Measurements from ENCODE around the gene ZNF496.

Gene ZNF496

DNA sequence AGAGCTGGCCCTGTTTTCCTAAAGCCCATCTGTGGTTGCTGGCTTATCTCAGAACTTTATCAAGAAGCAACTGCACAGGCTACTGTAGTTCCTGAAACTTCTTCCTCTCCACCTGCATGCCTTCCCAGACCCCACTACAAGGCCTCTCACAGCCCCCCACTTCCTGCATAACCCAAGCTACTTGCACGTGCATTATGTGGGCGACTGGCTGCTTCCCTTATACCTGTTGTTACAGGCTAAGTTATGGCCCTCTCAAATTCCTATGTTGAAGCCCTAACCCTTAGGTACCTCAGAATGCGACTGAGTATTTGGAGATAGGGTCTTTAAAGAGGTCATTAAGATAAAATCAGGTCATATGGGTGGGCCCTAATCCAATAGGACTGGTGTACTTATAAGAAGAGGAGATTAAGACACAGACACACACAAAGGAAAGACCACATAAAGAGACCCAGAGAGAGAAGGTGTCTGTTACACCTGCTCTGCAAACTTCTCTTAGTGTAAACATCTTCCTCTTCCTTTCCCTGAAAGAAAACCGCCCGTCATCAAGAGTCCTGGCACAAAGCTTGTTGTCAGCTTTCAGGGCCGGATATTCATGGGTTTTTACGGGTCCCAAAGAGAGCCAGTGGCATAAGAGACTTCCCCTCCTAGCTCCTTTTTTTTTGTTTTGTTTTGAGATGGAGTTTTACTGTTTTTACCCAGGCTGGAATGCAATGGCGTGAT lies 5.1 kb downstream of the ZNF496 start:
- no peak for DNase-seq

DNA sequence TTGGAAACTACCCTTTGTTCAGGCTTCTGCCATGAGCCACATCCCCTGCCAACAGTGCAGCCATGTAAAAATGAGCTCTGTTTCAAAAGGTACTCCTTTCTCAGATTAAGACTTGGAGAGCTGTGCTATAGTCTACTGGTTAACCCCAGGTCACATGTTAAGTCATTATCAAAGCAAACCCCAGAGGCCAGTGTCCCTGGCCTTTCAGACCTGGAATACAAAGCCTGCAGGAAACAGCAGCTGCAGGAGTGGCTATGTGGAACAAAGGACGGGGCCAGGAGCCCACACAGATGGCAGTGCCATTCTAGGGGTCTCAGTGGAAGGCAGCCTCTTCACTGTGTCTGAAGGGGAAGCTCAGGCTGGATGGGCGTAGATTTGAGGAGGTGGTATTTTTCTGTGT lies 6.7 kb downstream of the ZNF496 start:
- DNase-seq = no peak

DNA sequence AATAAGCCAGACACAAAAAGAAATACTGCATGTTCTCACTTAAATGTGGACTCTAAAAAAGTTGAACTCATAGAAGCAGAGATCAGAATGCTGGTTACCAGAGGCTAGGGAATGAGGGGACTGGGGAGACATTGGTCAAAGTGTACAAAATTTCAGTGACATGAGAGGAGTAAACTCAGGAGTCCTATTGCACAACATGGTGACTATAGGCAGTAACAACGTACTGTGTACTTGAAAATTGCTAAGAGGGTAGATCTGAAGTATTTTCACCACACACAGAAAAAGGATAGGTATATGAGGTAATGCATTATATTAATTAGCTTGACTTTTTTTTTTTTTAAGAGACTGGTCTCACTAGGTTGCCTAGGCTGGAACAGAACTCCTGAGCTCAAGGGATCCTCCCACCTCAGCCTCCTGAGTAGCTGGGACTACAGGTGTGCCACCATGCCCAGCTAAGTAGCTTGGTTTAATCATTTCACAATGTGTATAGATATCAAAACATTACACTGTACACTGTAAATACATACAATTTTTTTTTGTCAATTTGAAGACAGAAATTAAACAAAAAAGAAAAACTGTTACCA lies 7.4 kb downstream of the ZNF496 start:
- no peak for DNase-seq

DNA sequence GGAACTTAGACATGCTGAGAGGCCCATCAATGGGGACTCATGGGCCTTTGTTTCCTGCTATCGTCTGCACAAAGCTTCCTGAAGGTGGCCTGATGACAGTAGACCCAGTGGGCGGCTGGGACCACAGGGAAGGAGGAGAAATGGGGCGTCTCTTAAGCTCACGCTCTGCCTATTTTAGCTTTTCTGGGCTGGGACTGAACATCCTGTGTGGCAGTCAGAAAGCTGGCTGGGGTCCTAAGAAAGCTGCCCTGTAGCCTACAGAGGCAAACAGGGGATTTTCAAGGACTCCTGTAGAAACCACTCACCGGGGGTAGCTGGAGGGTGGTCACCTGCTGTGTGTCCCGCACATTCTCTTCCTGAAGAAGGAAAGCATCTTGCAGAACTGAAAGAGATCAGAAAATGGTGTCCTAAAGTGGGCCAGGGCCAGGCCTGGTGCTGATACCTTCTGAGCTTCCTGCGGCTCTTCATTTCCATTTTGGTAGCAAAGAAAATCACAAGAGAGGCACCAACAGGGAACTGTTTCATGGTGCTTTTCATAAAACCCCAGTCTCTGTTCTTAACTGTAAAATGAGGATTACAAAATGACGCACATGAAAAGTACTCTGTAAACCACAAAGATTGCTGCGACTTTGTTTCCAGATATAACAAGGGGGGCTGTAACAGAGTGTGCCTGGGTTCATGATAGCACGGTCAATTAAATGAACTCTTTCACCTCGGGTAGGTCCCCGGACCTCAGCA lies 8.6 kb downstream of the ZNF496 start:
- no peak for DNase-seq

DNA sequence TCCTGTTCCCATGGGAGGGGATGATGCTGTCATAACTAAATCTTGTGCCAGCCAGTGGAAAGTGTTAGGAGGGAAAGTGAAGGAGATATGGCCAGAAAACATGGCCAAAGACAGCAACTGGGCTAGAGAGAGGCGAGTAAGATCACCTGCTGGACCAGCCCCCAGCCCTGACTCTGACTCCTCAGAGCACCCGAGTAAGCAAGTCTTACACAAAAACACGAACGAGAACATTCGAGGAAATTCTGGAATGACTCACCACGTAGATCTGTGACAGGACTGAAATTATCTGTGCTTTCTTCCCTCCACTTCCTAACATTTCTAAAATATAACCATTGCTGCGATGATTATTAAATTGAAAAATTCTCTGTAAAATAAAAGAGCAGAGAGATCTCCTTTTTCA lies 9.2 kb downstream of the ZNF496 start:
- no peak for DNase-seq

DNA sequence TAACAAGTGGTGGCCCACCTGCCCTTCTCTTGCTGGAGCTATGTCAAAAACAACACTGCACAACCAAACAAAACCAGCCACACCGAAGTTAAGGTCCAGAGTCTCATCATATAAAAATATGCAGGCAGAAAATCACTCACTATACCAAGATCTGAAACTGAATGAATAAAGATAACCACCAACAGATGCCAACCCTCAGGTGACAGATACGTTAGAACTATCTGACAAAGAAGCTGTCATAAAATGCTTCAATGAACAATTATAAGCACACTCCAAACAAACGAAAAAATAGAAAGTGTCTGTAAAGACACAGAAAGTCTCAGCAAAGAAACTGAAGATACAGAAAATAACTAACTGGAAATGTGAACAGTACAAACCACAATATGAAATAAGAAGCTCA lies 14.0 kb downstream of the ZNF496 start:
- no peak for DNase-seq

DNA sequence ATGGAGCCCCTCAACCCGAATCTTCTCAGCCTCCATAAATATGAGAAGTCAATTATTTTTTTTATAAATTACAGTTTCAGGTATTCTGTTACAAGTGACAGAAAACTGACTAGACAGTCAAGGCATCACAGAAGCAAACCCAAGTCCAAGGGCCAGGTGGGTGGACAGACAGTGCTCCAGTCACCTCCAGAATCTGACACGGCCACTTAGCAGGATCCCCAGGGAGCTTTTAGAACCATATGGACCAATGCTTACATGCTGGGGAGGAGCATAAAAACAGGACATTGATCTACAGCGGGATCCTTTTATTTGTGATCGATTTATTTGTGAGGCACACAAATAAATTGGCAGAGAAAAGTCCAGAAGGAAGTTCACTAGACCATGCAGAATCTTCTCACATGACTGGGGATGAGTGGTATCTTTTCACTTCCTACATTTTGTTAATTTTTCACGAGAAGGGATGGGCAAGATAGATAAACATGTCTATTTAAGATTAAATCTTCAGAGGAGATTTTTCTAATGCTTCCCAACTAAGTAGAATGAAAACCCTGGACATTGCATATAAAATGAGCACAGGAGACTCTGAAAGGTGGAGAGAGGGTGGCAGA lies 15.0 kb downstream of the ZNF496 start:
- no peak for DNase-seq

DNA sequence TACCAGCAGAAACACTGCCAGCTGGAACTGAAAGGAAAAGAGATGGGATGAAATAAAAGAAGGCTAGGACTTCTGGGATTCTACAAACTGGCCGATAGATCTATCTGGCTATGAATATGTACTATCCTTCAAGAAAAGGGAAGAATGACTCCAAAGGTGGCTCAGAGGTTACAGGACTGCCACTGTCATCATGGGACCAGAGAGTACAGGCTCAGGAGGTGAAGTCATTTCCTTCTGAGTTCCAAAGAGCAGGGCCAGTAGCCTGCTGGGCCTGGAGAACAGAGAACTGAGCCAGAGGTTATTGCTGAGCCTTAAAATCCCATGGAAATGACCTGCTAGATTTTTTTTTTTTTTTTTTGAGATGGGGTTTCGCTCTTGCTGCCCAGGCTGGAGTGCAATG lies 27.6 kb downstream of the ZNF496 start:
- no peak for DNase-seq

DNA sequence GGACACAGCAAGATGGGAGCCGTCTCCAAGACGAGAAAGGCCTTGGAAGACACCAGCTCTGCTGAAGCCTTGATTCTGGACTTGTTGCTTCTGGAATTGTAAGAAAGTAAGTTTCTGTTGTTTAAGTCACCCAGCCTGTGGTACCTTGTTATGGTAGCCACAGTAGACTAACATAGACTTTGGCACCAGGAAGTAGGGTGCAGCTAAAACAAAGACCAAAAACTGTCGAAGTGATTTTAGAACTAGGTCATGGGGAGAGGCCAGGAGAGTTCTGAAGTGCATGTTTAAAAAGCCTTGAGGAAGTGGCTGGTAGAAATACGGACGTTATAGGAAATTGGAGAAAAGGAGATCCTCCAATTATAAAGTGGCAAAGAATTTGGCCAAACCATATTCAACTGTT lies 28.5 kb downstream of the ZNF496 start:
- no peak for DNase-seq

DNA sequence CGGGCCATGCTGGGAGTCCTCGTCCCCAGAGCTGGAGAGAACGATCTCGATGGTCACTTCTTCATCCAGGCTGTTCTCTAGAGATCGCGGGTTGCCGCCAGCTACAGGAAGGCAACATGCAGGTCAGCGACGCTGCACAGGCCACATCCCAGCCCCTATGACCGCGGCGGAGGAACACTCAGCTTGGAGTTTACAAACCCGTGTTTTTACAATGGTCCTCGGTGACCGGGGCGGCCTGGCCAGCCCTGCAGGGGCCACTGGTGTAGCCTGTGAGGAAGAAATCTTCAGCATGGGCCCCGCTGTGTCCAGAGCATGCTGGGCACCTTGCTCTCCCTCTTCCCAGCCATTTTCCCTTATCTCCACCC lies 30.5 kb downstream of the ZNF496 start:
- DNase-seq = no peak

DNA sequence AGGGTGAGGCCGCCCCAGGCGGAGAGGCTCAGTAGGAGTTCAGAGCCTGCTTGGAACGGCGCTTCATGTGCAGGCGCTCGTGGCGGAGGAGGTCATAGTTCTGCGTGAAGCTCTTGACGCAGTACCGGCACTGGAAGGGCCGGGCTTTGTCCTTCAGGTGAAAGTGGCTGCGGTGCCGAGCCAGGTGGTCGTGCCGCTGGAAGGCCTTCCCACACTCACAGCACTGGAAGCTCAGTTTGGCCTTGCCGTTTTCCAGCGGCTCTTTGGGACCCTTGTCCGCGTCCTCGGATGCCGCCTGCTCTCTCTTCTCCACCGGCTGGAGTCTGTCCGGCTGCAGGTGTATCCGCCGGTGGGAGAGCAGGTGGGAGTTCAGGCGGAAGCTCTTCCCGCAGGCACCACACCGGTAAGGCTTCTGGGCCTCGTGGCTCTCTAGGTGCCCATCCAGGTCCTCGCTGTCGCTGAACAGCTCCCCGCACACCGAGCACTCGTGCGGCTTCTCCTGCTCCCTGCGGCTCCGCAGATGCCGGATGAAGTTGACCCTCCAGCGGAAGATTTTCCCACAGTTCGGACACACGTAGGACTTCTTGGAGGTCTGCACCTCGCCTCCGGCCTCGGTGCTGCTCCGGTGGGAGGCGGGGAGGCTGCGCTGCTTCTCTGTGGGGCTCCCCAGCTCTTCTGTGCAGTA lies 31.0 kb downstream of the ZNF496 start:
- no peak for DNase-seq

DNA sequence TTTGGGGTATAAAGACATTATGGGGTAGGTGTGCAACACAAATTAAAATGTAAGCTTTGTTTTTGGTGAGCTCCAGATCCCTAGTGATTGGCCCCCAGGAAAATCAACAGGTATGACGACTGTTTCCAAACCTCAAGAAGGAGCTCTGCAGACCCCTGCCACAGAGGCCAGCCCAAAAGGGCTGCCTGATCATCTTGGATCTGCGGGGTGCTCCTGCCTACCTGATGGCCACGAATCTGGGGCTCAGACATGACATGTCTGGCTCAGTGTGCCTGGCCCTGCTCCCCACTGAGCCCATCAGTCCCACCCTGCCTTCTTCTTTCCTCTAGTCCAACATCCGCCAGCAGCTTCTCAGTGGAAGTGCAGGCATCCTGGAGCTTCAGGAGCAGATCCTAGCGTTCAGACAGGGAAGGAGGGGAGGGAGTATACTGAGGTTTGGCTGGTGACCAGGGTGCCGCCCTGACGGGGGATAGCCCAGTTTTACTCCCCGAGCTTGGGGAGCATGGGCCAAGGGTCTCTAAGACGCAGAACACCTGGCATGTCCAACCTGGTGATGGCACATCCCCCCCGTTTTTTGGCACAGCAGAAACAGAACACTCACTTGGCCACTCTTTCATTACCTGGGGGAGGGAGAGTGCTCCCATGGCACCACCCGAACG lies 31.8 kb downstream of the ZNF496 start:
- DNase-seq = no peak

DNA sequence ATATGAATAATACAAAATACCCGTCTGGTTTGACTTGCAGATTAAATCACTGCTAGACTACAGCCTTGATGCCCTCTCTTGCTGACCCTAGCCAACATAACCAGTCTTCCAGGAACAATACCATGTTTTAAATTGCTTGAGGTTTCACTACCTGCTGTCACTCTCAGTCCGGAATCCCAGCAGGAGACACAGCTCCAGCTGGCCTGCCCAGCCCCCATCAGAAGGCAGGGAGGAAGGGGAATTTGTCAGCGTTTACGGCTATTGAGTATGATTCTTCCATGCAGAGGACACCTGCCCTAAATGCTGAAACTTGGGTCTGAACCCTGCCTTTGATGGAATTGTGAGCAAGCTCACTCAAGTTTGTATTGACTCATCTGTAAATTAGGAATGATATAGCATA lies 33.0 kb downstream of the ZNF496 start:
- no peak for DNase-seq

DNA sequence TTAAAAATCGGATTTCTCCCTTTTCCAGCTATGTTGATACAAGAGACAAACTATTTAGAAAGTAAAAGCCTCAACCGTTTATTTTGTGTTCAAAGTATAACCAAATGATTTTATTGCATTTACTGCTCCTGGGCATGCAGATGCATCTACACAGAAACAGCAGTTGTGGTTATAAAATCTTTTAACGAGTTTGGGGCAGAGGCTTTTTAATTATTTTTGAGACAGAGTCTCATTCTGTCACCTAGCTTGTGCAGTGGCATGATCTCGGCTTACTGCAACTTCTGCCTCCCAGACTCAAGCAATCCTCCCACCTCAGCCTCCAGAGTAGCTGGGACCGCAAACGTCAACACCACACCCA lies 33.6 kb downstream of the ZNF496 start:
- no peak for DNase-seq

DNA sequence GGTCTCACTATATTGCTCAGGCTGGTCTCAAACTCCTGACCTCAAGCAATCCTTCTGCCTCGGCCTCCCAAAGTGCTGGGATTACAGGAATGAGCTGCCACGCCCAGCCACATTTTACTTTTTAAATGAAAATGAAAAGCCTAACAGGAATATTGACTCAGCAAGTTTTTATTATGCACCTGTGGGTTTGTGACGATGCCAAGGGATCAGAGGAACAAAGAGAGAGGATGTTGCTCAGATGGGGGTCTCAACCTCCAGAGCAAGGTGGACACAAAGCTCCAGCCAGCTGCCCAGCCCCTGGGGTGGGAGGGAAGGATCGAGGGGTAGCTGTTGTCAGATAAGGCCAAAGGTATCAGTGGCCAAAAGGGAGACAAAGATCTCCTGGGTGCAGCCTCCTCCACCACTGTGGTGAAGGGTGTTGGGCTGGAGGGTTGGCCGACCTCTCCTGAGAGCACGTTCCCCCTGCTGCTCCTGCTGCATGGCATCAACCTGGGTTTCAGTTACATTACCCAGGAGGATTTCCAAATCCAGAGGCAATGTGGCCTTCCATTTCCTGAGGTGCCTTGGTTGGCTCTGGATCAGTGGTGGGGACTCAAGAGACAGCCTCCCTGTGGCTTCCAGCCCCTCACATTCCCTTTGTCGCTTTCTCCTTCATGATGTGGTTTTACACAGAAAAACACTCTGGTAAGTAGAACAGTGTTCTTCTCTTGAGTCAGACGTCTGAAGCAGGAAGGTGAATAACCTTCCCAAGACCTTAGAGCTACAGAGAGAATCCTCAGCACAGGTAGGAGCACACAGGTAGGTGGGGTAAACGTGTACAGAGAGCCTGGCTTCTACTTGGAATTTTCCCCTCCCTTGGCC lies 34.2 kb downstream of the ZNF496 start:
- no peak for DNase-seq

DNA sequence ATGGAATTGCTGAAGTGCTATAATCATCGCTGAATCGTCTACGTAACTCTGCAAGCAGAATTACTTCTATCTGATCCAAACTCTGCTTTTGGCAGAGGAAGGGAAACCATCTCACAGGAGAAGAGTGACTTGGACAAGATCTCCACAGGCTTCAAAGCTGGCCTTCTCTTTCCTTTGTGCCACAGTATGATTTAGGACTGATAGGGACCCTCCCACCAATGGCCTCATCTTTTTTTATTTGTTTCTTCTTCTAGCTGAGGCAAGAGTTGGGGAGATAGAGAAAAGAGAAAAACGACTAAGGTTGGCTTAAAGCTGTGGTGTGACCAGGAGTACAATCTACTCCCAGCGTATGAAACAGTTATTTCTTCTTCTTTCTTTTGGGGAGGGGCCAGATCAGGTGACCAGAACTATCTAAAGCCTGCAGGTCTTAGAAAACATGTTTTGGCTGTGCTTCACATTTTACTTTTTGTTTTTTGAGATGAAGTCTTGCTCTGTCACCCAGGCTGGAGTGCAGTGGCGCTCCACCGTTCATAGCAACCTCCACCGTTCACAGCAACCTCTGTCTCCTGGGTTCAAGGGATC lies 35.0 kb downstream of the ZNF496 start:
- DNase-seq = no peak

DNA sequence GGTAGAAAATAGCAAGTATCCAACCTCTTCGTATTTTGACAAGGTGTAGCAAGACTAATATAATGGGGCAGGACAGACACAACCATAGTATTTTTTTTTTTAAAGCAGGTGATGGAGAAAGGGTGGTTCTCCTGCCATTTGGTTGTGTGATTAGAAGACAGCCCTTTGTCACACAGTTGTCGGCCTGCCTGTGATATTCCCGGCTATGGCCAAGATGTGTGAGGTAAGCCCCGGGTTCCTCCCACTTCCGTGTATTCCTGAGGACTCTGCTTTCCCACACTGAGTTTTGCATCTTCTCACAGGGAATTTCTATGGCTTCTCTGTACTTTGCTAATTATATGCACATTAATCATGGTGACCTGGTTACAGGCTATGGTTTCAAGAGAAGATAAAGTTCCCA lies 35.9 kb downstream of the ZNF496 start:
- DNase-seq = no peak

DNA sequence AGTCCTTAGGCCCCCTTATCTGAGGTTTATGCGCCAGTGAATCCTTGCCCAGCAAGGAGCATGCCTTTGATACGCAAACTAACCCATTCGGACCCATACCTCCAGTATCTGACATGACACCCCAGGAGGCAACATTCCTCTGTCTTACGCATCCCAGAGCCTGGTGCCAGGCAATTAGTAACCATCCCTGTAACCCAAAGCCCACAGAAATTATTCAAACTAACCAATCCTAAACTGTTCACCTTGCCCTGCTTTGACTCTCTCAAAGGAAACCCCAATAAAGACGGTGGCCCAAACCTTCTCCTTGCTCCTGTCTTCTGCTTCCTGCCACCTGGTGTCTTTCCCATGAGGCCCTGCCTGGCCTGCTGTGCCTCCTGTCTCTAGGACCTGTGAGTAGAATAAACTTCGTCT lies 36.4 kb downstream of the ZNF496 start:
- no peak for DNase-seq

DNA sequence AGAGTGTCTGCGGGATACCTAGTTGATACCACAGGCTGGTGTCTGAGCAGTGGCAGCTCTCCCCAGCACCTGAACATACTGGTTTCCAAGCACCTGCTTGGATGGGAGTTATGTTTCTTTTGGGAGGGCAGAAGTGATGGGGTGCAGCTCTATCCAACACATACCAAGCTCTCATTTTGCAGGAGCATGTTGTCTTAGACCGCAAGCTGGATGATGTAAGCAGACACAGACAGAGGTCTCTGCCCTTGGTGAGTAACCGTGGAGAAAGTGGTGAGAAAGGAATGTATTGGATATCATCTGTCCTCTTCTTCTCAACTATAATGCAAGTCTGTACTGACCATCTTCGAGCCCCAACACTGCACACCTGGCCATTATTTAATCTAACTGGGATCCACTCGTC lies 37.4 kb downstream of the ZNF496 start:
- no peak for DNase-seq

DNA sequence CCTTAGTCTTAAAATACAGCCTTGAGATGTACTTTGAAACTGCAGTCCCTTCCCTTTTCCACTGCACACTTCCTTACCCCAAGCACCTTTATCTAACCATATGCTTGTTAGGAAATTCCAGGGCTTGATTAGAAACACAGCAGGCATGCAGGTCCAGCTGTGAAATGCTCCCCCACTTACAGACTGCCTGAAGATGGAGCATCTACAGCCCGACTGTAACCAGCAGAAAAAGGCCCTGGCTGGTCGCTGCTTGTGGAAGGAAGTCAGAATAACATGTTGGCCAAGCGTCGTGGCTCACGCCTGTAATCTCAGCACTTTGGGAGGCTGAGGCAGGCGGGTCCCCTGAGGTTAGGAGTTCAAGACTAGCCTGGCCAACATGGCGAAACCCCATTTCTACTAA lies 38.6 kb downstream of the ZNF496 start:
- DNase-seq = no peak

DNA sequence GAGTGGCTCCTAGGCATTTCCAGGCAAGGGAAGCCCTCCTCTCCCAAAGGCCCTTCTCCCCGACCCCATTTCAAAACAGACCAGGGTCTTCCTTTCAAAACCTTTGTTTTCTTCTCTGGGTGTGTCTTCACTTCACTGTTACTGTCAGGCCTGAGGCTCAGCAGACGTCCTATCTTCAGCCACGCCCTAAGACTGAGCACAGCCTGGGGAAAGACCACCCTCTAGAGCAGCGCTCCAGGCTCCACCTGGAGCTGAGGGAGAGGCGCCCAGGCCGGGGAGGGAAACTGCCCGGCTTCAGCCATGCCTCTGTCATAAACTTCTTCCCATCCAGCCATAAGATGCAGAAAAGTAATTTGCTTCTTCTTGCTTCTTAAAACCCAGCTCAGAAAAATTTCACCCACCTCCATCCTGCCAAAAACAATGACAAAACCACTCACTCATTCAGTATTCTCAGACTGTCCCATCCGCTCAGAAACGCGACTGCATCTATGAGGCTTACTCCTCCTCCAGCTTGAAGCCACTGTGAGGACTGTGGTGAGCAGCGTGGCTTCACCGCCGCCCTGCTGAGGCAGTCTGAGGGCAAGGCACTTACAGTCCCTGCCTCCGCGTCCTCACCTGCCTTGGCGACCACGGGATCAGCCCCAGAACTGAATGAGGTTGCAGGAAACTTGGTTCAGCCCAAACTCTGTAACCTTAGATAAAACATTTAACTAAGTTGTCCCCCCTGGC lies 39.7 kb downstream of the ZNF496 start:
- DNase-seq = no peak
